ENCODE data around the gene AGPAT4.

DNA sequence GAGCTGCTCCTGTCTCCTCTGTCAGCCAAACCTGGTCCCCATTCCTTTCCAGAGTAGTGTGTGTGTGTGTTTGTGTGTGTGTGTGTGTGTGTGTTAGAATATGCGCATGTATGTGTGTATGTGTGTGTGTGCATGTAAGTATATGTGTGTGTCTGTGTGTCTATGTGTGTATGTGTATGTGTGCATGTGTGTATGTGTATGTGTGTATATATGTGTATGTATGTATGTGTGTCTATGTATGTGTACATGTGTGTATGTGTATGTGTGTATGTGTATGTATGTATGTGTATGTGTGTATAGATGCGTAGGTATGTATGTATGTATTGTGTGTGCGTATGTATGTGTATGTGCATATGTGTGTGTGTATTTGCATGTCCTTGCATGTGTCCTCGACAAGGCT is 79.5 kb downstream of the AGPAT4 start:
- no peak for TF ChIP-seq MXI1 (IDR thresholded peaks at IDR 0.05; ENCODE audit: borderline replicate concordance, low read depth, low read length)
- no peak for TF ChIP-seq POLR2A (IDR thresholded peaks at IDR 0.05; ENCODE audit: low read depth, low read length)
- no peak for TF ChIP-seq BHLHE40 (IDR thresholded peaks at IDR 0.05; ENCODE audit: low read depth, low read length)
- no peak for TF ChIP-seq MAFK (IDR thresholded peaks at IDR 0.05; ENCODE audit: low read depth, low read length)
